Activated naive CD8-positive, alpha-beta T cell treated with anti-CD3 and anti-CD28 coated beads, Interleukin-2, amount 50 U/mL, for 24 hours (primary cell): Measurements from ENCODE around the gene PLPP1.
"Not testable (repeated sequence)": the region's sequence is repeated elsewhere in the genome, so short reads cannot be mapped to it uniquely, and the experiment has no call there.

Source experiments
- ATAC-seq: fragments of 150-1000 bp; cut with Tn5 transposase; one replicate; pipeline ENCODE4 v1.10.0; 2021
- DNase-seq: peaks from one replicate; pipeline ENCODE4 v3.0.0; 2021
- H3K27ac Mint-ChIP-seq: one replicate; pipeline ENCODE4 v1.8.0; 2021; ENCODE audit warnings: mild to moderate bottlenecking, mixed read lengths
- H3K27me3 Mint-ChIP-seq: one replicate; pipeline ENCODE4 v1.8.0; 2021; ENCODE audit warnings: mixed read lengths
- H3K36me3 Mint-ChIP-seq: one replicate; pipeline ENCODE4 v1.8.0; 2021; ENCODE audit warnings: low read depth, mixed read lengths
- H3K4me1 Mint-ChIP-seq: one replicate; pipeline ENCODE4 v1.8.0; 2021; ENCODE audit warnings: mixed read lengths
- H3K4me3 Mint-ChIP-seq: one replicate; pipeline ENCODE4 v1.8.0; 2021; ENCODE audit warnings: mild to moderate bottlenecking, moderate library complexity, mixed read lengths
- H3K9me3 Mint-ChIP-seq: one replicate; pipeline ENCODE4 v1.8.0; 2021; ENCODE audit warnings: mixed read lengths

The PLPP1 gene

GRCh38 chr5:55503917-55504316, 30.8 kb downstream of the PLPP1 start:
- not testable (repeated sequence) for H3K27ac Mint-ChIP-seq, H3K4me3 Mint-ChIP-seq, DNase-seq, H3K9me3 Mint-ChIP-seq, H3K36me3 Mint-ChIP-seq, H3K27me3 Mint-ChIP-seq, ATAC-seq
- H3K4me1 Mint-ChIP-seq: peaks cover 24% of the 10 kb centered on the region

- DNase-seq: no peak
- Mint-ChIP-seq H3K27ac (no peak overlapping the region), H3K27me3 (no peaks in the 10 kb centered on the region), H3K4me3 (no peak overlapping the region), H3K9me3 (no peaks in the 10 kb centered on the region), H3K4me1 (peaks cover 24% of the 10 kb centered on the region), H3K36me3 (peaks cover 2% of the 10 kb centered on the region)
- no peak for ATAC-seq
Measured at GRCh38 chr5:55502759-55503158, 32.0 kb downstream of the PLPP1 start.

- DNase-seq (no peak), ATAC-seq (no peak)
- H3K4me3 Mint-ChIP-seq: no peak overlapping the region
- no peaks in the 10 kb centered on the region for H3K36me3 Mint-ChIP-seq
- H3K27ac Mint-ChIP-seq: no peak overlapping the region
- no peaks in the 10 kb centered on the region for H3K27me3 Mint-ChIP-seq
- peaks cover 11% of the 10 kb centered on the region for H3K4me1 Mint-ChIP-seq
- no peaks in the 10 kb centered on the region for H3K9me3 Mint-ChIP-seq
Measured at GRCh38 chr5:55498457-55498856, 36.3 kb downstream of the PLPP1 start.

- H3K27ac Mint-ChIP-seq: no peak overlapping the region
- no peak overlapping the region for H3K4me3 Mint-ChIP-seq
- H3K4me1 Mint-ChIP-seq: peaks cover 4% of the 10 kb centered on the region
- no peaks in the 10 kb centered on the region for H3K27me3 Mint-ChIP-seq
- H3K9me3 Mint-ChIP-seq: no peaks in the 10 kb centered on the region
- DNase-seq (no peak), ATAC-seq (no peak)
- no peaks in the 10 kb centered on the region for H3K36me3 Mint-ChIP-seq
Measured at GRCh38 chr5:55497712-55498111, 37.1 kb downstream of the PLPP1 start.

GRCh38 chr5:55495216-55495615, 39.5 kb downstream of the PLPP1 start:
- ATAC-seq (no peak), DNase-seq (no peak)
- Mint-ChIP-seq H3K27ac (no peak overlapping the region), H3K4me1 (peaks cover 1% of the 10 kb centered on the region), H3K9me3 (no peaks in the 10 kb centered on the region), H3K4me3 (no peak overlapping the region), H3K27me3 (no peaks in the 10 kb centered on the region), H3K36me3 (no peaks in the 10 kb centered on the region)

- ATAC-seq (no peak), DNase-seq (no peak)
- peaks cover 3% of the 10 kb centered on the region for H3K36me3 Mint-ChIP-seq
- H3K4me3 Mint-ChIP-seq: no peak overlapping the region
- H3K9me3 Mint-ChIP-seq: no peaks in the 10 kb centered on the region
- H3K27ac Mint-ChIP-seq: no peak overlapping the region
- no peaks in the 10 kb centered on the region for H3K27me3 Mint-ChIP-seq
- peaks cover 1% of the 10 kb centered on the region for H3K4me1 Mint-ChIP-seq
Measured at GRCh38 chr5:55492449-55492848, 42.3 kb downstream of the PLPP1 start.

- ATAC-seq (no peak), DNase-seq (no peak)
- Mint-ChIP-seq H3K4me1 (peaks cover 10% of the 10 kb centered on the region), H3K27ac (no peak overlapping the region), H3K36me3 (peaks cover 3% of the 10 kb centered on the region), H3K9me3 (no peaks in the 10 kb centered on the region), H3K27me3 (no peaks in the 10 kb centered on the region), H3K4me3 (no peak overlapping the region)
Measured at GRCh38 chr5:55485073-55485472, 49.7 kb downstream of the PLPP1 start.

GRCh38 chr5:55484531-55484930, 50.2 kb downstream of the PLPP1 start:
- H3K36me3 Mint-ChIP-seq: peaks cover under 1% of the 10 kb centered on the region
- no peak for ATAC-seq

GRCh38 chr5:55483885-55484284, 50.9 kb downstream of the PLPP1 start:
- no peaks in the 10 kb centered on the region for H3K36me3 Mint-ChIP-seq
- peaks cover 14% of the 10 kb centered on the region for H3K4me1 Mint-ChIP-seq
- H3K27ac Mint-ChIP-seq: no peak overlapping the region
- ATAC-seq: no peak
- H3K27me3 Mint-ChIP-seq: no peaks in the 10 kb centered on the region
- no peaks in the 10 kb centered on the region for H3K9me3 Mint-ChIP-seq
- no peak for DNase-seq
- H3K4me3 Mint-ChIP-seq: no peak overlapping the region

More at GRCh38 chr5:55484531-55484930, 50.2 kb downstream of the PLPP1 start:
- Mint-ChIP-seq H3K27ac (no peak overlapping the region), H3K9me3 (no peaks in the 10 kb centered on the region), H3K4me1 (peaks cover 14% of the 10 kb centered on the region), H3K27me3 (no peaks in the 10 kb centered on the region), H3K4me3 (no peak overlapping the region)
- DNase-seq: no peak

- H3K4me3 Mint-ChIP-seq: no peak overlapping the region
- ATAC-seq (no peak), DNase-seq (no peak)
- peaks cover 14% of the 10 kb centered on the region for H3K4me1 Mint-ChIP-seq
- no peak overlapping the region for H3K27ac Mint-ChIP-seq
- H3K9me3 Mint-ChIP-seq: no peaks in the 10 kb centered on the region
- no peaks in the 10 kb centered on the region for H3K27me3 Mint-ChIP-seq
- H3K36me3 Mint-ChIP-seq: no peaks in the 10 kb centered on the region
Measured at GRCh38 chr5:55481293-55481855, 53.4 kb downstream of the PLPP1 start.

- no peaks in the 10 kb centered on the region for H3K36me3 Mint-ChIP-seq
- ATAC-seq: no peak
- no peaks in the 10 kb centered on the region for H3K9me3 Mint-ChIP-seq
- H3K4me3 Mint-ChIP-seq: no peak overlapping the region
- DNase-seq: no peak
- peaks cover 14% of the 10 kb centered on the region for H3K4me1 Mint-ChIP-seq
- no peaks in the 10 kb centered on the region for H3K27me3 Mint-ChIP-seq
- H3K27ac Mint-ChIP-seq: no peak overlapping the region
Measured at GRCh38 chr5:55480781-55481180, 54.0 kb downstream of the PLPP1 start.

GRCh38 chr5:55472642-55473041, 62.1 kb downstream of the PLPP1 start:
- Mint-ChIP-seq H3K9me3 (no peaks in the 10 kb centered on the region), H3K4me1 (peaks cover 4% of the 10 kb centered on the region), H3K36me3 (peaks cover under 1% of the 10 kb centered on the region), H3K27me3 (no peaks in the 10 kb centered on the region), H3K4me3 (no peak overlapping the region), H3K27ac (no peak overlapping the region)
- DNase-seq: no peak
- ATAC-seq: no peak

- DNase-seq (no peak), ATAC-seq (no peak)
- Mint-ChIP-seq H3K4me3 (no peak overlapping the region), H3K36me3 (peaks cover 3% of the 10 kb centered on the region), H3K27me3 (no peaks in the 10 kb centered on the region), H3K4me1 (peaks cover 4% of the 10 kb centered on the region), H3K27ac (no peak overlapping the region), H3K9me3 (no peaks in the 10 kb centered on the region)
Measured at GRCh38 chr5:55471468-55471867, 63.3 kb downstream of the PLPP1 start.

GRCh38 chr5:55470282-55470681, 64.5 kb downstream of the PLPP1 start:
- Mint-ChIP-seq H3K4me1 (peaks cover 4% of the 10 kb centered on the region), H3K4me3 (no peak overlapping the region), H3K27me3 (no peaks in the 10 kb centered on the region), H3K9me3 (no peaks in the 10 kb centered on the region), H3K27ac (no peak overlapping the region), H3K36me3 (peaks cover 8% of the 10 kb centered on the region)
- ATAC-seq (no peak), DNase-seq (no peak)

- no peak overlapping the region for H3K27ac Mint-ChIP-seq
- no peaks in the 10 kb centered on the region for H3K27me3 Mint-ChIP-seq
- peaks cover 4% of the 10 kb centered on the region for H3K4me1 Mint-ChIP-seq
- no peak overlapping the region for H3K4me3 Mint-ChIP-seq
- peaks cover 8% of the 10 kb centered on the region for H3K36me3 Mint-ChIP-seq
- H3K9me3 Mint-ChIP-seq: no peaks in the 10 kb centered on the region
- DNase-seq (no peak), ATAC-seq (no peak)
Measured at GRCh38 chr5:55469839-55470238, 64.9 kb downstream of the PLPP1 start.
